HepG2 (cell line): ENCODE measurements around the gene PSENEN. TPM values are rescaled to one million over a fixed set of nuclear protein-coding genes. Genes with fewer than 3 reads are reported as not detected.

ENCODE experiments used
- ATAC-seq: fragments of 200-7000 bp; cut with Tn5 transposase; 3 replicates; pipeline ENCODE4 v1.9.1; 2020; ENCODE audit warnings: mild to moderate bottlenecking, moderate library complexity
- BruUV-seq: library from RNA; stranded (reverse); fragments of 400-500 nt; replicated peaks from 2 replicates; lab custom pipeline; 2021; lab: Mats Ljungman, UMichigan
- CTCF ChIA-PET: fragments of 300-600 bp; formaldehyde crosslinking; extraction: SDS; loops from one replicate; lab custom pipeline; 2021; ENCODE audit warnings: low total read pairs, inconsistent platforms, low intra/inter-chr PET ratio; lab: Yijun Ruan, JAX
- POLR2A ChIA-PET: fragments of 350-600 bp; sonication (Branson Sonifier 250); formaldehyde crosslinking; loops from one replicate; lab custom pipeline; 2020; ENCODE audit warnings: antibody characterized with exemption, inconsistent platforms; lab: Yijun Ruan, JAX
- DNase-seq: peaks from one replicate; pipeline ENCODE4 v3.0.0-alpha.2; 2015; ENCODE audit warnings: low spot score
- FAIRE-seq: peaks from 3 replicates; lab custom pipeline; 2011; peaks lifted over from hg19 to GRCh38; lab: Jason Lieb, UNC
- H2AFZ ChIP-seq: one replicate; pipeline ENCODE4 v1.6.1; 2011; ENCODE audit warnings: low read length, inconsistent platforms
- H3K27ac ChIP-seq: fragments of 300-600 bp; 3 replicates; pipeline ENCODE4 v1.8.0; 2011; ENCODE audit warnings: mixed run types, mild to moderate bottlenecking, mixed read lengths, low read length, inconsistent platforms; ENCODE audit not compliant: insufficient read depth; ENCODE audit errors: extremely low read length
- H3K27me3 ChIP-seq, 2 experiments: fragments of 200-600 bp in 1 of 2; 2 replicates in 1 of 2; 3 replicates in 1 of 2; pipeline versions ENCODE4 v1.6.0 to v1.8.0; 2011; ENCODE audit warnings: low read length in 2 of 2, mild to moderate bottlenecking in 2 of 2, moderate library complexity in 2 of 2, inconsistent platforms in 1 of 2; ENCODE audit not compliant: insufficient read depth in 2 of 2, control insufficient read depth in 1 of 2
- H3K36me3 ChIP-seq, 2 experiments: fragments of 200-600 bp in 1 of 2; replicated peaks in 1 of 2; 2 replicates in 1 of 2; 3 replicates in 1 of 2; pipeline versions ENCODE4 v1.5.1 to v1.8.0; 2011; ENCODE audit warnings: low read length in 2 of 2, inconsistent platforms in 1 of 2; ENCODE audit not compliant: insufficient read depth in 2 of 2, control insufficient read depth in 1 of 2
- H3K4me1 ChIP-seq: 2 replicates; pipeline ENCODE4 v1.5.1; 2012; ENCODE audit warnings: low read length, inconsistent platforms; ENCODE audit not compliant: insufficient read depth
- H3K4me2 ChIP-seq: 2 replicates; pipeline ENCODE4 v1.6.0; 2011; ENCODE audit warnings: low read depth, low read length, inconsistent platforms
- H3K4me3 ChIP-seq, 3 experiments: fragments of 200-600 bp in 1 of 3; sonication (generic), shearing (Covaris generic) in 1 of 3; replicated peaks in 1 of 3; 2 replicates each; pipeline ENCODE4 v1.5.1; 2011 to 2016; ENCODE audit warnings: low read length in 3 of 3, inconsistent platforms in 2 of 3, low read depth in 2 of 3, mild to moderate bottlenecking in 2 of 3, control low read depth in 1 of 3, mixed read lengths in 1 of 3; ENCODE audit not compliant: insufficient read depth in 1 of 3
- H3K79me2 ChIP-seq: one replicate; pipeline ENCODE4 v1.6.1; 2011; ENCODE audit warnings: low read length, inconsistent platforms; ENCODE audit not compliant: insufficient read depth
- H3K9ac ChIP-seq: 2 replicates; pipeline ENCODE4 v1.6.0; 2011; ENCODE audit warnings: mild to moderate bottlenecking, low read depth, low read length, inconsistent platforms; ENCODE audit not compliant: insufficient read depth
- H3K9me3 ChIP-seq: 2 replicates; pipeline ENCODE4 v1.5.1; 2012; ENCODE audit warnings: mild to moderate bottlenecking, low read length
- H4K20me1 ChIP-seq: 2 replicates; pipeline ENCODE4 v1.6.0; 2011; ENCODE audit warnings: inconsistent platforms, mild to moderate bottlenecking, low read length, moderate library complexity; ENCODE audit not compliant: insufficient read depth
- EP300 ChIP-seq, 3 experiments: sonication (generic) in 1 of 3; formaldehyde crosslinking in 1 of 3; IDR thresholded peaks; 2 replicates each; pipeline versions ENCODE4 v1.5.1 to v1.6.1; 2011 to 2020; ENCODE audit warnings: low read depth in 2 of 3, low read length in 2 of 3, borderline replicate concordance in 1 of 3, improper control_type of control experiment in 1 of 3, mild to moderate bottlenecking in 1 of 3, missing genetic modification reagents in 1 of 3, moderate library complexity in 1 of 3
- GLI4 ChIP-seq: sonication (generic); formaldehyde crosslinking; IDR thresholded peaks from 2 replicates; pipeline ENCODE4 v1.5.1; 2020; ENCODE audit warnings: missing genetic modification reagents, mild to moderate bottlenecking, moderate library complexity, borderline replicate concordance
- NR2F2 ChIP-seq: IDR thresholded peaks from 2 replicates; pipeline ENCODE4 v1.6.1; 2012; ENCODE audit warnings: low read depth, inconsistent platforms, borderline replicate concordance
- PPARG ChIP-seq: conservative IDR thresholded peaks from 2 replicates; pipeline ENCODE4 v1.6.1; 2016; ENCODE audit warnings: missing biosample characterization, missing genetic modification reagents
- SIN3A ChIP-seq: IDR thresholded peaks from 2 replicates; pipeline ENCODE4 v1.6.1; 2011; ENCODE audit warnings: low read depth, mild to moderate bottlenecking, control low read depth, low read length, borderline replicate concordance
- SP140L ChIP-seq: sonication (generic); formaldehyde crosslinking; IDR thresholded peaks from 2 replicates; pipeline ENCODE4 v1.4.0; 2020; ENCODE audit warnings: missing genetic modification reagents, borderline replicate concordance
- TOE1 ChIP-seq: sonication (generic); formaldehyde crosslinking; IDR thresholded peaks from 2 replicates; pipeline ENCODE4 v1.4.0; 2020; ENCODE audit warnings: mild to moderate bottlenecking, missing genetic modification reagents
- ZMAT3 ChIP-seq: sonication (generic); formaldehyde crosslinking; conservative IDR thresholded peaks from 2 replicates; pipeline ENCODE4 v1.7.0; 2021; ENCODE audit warnings: missing genetic modification reagents
- ZNF329 ChIP-seq: sonication (generic); formaldehyde crosslinking; IDR thresholded peaks from 2 replicates; pipeline ENCODE4 v1.9.0; 2021; ENCODE audit warnings: low read depth, mild to moderate bottlenecking, missing genetic modification reagents
- ZNF350 ChIP-seq: sonication (generic); formaldehyde crosslinking; IDR thresholded peaks from 2 replicates; pipeline ENCODE4 v1.4.0; 2020; ENCODE audit warnings: mild to moderate bottlenecking, low read depth, missing genetic modification reagents, borderline replicate concordance
- ZNF720 ChIP-seq: sonication (generic); formaldehyde crosslinking; IDR thresholded peaks from 2 replicates; pipeline ENCODE4 v1.4.0; 2020; ENCODE audit warnings: missing genetic modification reagents
- ZNF816 ChIP-seq: sonication (generic); formaldehyde crosslinking; IDR thresholded peaks from 2 replicates; pipeline ENCODE4 v1.8.0; 2022; ENCODE audit warnings: missing genetic modification reagents, mild to moderate bottlenecking, borderline replicate concordance
- WGBS: methylation state at CpG from one replicate; pipeline ENCODE4 v1.1.6; 2017; ENCODE audit warnings: low lambda C conversion rate; 5-methylcytosine and 5-hydroxymethylcytosine counted together
- in situ Hi-C: cut with HindIII; loops from 2 replicates; pipeline ENCODE4 v1.10.0; 2017; ENCODE audit warnings: low pct_unique_long_range_greater_than_20kb; ENCODE audit not compliant: extremely low pct_ligation_motif_present
- intact Hi-C: fragments of 100-400 bp; cut with micrococcal nuclease; formaldehyde crosslinking; loops from one replicate; pipeline ENCODE4 v1.10.0; 2022; ENCODE audit not compliant: unreplicated experiment
- polyA plus RNA-seq, 8 experiments: library from polyadenylated mRNA; depleted of rRNA in 3 of 8; stranded (reverse) in 7 of 8; unstranded in 1 of 8; fragments of >200 nt; fragmentation: Illumina TruSeq in 4 of 8; extraction: Trizol in 4 of 8; gene quantifications; 2 replicates each; pipeline versions ENCODE4 v1.2.1 to v1.2.3, GENCODE V29; 2011 to 2016; ENCODE audit warnings: low read depth in 4 of 8, missing spikeins in 1 of 8, mixed read lengths in 1 of 8; ENCODE audit not compliant: insufficient read depth in 1 of 8
- total RNA-seq, 5 experiments: library from RNA; depleted of rRNA; stranded (reverse); fragments of >200 nt; fragmentation: Illumina TruSeq; extraction: Trizol; gene quantifications; 2 replicates each; pipeline ENCODE4 v1.2.3, GENCODE V29; 2016; ENCODE audit warnings: low read depth in 1 of 5
- TF ChIP-seq, protein P1 (sequence below): sonication (generic); formaldehyde crosslinking; IDR thresholded peaks from 2 replicates; pipeline ENCODE4 v1.5.0; 2020; ENCODE audit warnings: missing genetic modification reagents
- TF ChIP-seq, protein P2 (sequence below): sonication (generic); formaldehyde crosslinking; conservative IDR thresholded peaks from 2 replicates; pipeline ENCODE4 v1.4.0; 2020; ENCODE audit warnings: missing genetic modification reagents
- TF ChIP-seq, protein P3 (sequence below): sonication (generic); formaldehyde crosslinking; IDR thresholded peaks from 2 replicates; pipeline ENCODE4 v1.9.0; 2022; ENCODE audit warnings: low read depth, missing genetic modification reagents
- TF ChIP-seq, protein P4 (sequence below): sonication (generic); formaldehyde crosslinking; IDR thresholded peaks from 2 replicates; pipeline ENCODE4 v1.9.0; 2021; ENCODE audit warnings: missing genetic modification reagents, mild to moderate bottlenecking, borderline replicate concordance

Gene PSENEN
- total and polyA plus RNA-seq, 2 of the 13 experiments (the other 11 are each of a cell fraction or from before 2014, with no cell fraction given) = 16.9 to 34.2 TPM

DNA sequence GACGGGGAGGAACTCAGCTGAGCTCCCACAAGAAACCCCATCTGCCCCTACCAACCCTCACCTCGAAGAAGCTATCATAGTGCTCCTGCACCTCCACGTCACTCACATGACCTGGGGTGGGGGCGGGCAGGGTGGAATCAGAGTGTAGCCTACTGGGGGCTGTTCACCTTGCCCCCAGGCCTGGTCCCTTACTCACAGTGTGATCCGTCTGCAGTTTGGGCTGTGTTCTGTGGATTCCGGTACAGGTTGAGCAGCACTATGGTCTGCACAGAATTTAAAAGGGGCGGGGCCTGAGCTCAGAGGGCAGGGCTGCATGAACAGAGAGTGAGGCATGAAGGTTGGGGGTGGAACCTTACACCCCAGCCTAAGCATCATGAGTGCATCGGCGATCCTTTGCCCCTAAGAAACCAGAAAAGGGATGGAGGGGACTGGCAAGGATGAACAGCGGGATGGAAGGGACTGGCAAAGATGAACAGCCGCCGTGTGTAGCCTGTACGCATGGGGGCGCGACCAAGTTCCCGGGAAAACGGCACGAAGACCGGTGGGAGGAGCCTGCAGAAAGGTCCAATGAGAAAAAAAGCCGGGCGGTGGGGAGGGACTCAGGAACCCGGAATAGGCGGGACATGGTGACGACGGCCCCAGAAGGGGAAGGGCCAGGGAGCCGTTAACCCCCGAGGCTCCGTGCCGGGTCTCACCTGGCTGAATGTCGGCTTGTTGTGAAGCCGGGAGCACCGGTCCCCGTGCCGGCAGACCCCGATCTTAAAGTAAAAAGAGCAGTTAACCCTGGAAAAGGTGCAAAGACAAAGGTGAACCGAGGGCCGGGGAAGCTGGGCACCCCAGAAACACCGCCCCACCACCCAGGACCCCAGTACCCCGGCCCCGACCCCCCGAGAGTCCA is 772 bp upstream of the PSENEN start (continued):
- TF ChIP-seq, protein P1, sequence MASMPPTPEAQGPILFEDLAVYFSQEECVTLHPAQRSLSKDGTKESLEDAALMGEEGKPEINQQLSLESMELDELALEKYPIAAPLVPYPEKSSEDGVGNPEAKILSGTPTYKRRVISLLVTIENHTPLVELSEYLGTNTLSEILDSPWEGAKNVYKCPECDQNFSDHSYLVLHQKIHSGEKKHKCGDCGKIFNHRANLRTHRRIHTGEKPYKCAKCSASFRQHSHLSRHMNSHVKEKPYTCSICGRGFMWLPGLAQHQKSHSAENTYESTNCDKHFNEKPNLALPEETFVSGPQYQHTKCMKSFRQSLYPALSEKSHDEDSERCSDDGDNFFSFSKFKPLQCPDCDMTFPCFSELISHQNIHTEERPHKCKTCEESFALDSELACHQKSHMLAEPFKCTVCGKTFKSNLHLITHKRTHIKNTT = no peak
- TF ChIP-seq NR2F2 (no peak), PPARG (CRISPR knock-in tag) (no peak), ZNF720 (CRISPR knock-in tag) (no peak), SIN3A (peak; percentile 72; the same call in 1 of the 2 replicates)
- TF ChIP-seq, protein P2, sequence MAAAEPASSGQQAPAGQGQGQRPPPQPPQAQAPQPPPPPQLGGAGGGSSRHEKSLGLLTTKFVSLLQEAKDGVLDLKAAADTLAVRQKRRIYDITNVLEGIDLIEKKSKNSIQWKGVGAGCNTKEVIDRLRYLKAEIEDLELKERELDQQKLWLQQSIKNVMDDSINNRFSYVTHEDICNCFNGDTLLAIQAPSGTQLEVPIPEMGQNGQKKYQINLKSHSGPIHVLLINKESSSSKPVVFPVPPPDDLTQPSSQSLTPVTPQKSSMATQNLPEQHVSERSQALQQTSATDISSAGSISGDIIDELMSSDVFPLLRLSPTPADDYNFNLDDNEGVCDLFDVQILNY (CRISPR knock-in tag) = no peak
- TF ChIP-seq, all 625 proteins: peak for 71

DNA sequence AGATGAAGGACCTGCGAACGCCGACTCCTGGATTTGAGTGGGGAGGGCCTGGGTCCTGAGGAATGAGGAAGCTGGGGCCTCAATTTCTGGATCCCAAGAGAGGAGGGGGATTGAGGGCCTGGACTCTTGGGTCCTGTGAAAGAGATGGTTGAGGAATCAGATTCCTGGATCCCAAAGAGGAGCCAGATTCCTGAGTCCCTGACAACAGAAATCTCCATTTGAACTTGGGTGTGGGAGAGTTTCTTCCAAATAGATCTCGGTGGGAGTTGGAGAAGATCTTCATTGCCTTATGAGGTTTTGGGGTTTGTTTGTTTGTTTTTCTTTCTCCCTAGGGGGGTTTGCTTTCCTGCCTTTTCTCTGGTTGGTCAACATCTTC is 624 bp downstream of the PSENEN start:
- no TSS peak for BruUV-seq
- in situ Hi-C loops = no loop called here
- Histone ChIP-seq H3K4me3 (peak overlapping the region; percentile 82 to 99 (median 96)), H3K9ac (peak overlapping the region; percentile 84), H3K4me2 (peak overlapping the region; percentile 86), H3K36me3 (no peaks in the 10 kb centered on the region), H3K9me3 (no peaks in the 10 kb centered on the region), H3K27ac (peak overlapping the region; percentile 94), H3K79me2 (peaks cover 20% of the 10 kb centered on the region), H2AFZ (no peak overlapping the region), H4K20me1 (no peaks in the 10 kb centered on the region), H3K4me1 (peaks cover 51% of the 10 kb centered on the region), H3K27me3 (no peaks in the 10 kb centered on the region; a peak in 1 of 5 replicates)
- intact Hi-C loops = loop anchor here (10.0 kb wide), 1 partner anchor 51 kb away; no protein-coding TSS in a partner anchor
- FAIRE-seq (no peak), DNase-seq (no peak), ATAC-seq (no peak)
- CTCF ChIA-PET = no interaction called here
- WGBS = 8% methylated on average over 4 of the region's 4 CpGs
- POLR2A ChIA-PET = interaction anchor here (0.6 to 1.9 kb wide), 9 partner anchors 11 to 102 kb away, joined by 3 to 11 read pairs (median 3); partner anchors contain the start of genes COX6B1, HSPB6 and PROSER3
- TF ChIP-seq, protein P3, sequence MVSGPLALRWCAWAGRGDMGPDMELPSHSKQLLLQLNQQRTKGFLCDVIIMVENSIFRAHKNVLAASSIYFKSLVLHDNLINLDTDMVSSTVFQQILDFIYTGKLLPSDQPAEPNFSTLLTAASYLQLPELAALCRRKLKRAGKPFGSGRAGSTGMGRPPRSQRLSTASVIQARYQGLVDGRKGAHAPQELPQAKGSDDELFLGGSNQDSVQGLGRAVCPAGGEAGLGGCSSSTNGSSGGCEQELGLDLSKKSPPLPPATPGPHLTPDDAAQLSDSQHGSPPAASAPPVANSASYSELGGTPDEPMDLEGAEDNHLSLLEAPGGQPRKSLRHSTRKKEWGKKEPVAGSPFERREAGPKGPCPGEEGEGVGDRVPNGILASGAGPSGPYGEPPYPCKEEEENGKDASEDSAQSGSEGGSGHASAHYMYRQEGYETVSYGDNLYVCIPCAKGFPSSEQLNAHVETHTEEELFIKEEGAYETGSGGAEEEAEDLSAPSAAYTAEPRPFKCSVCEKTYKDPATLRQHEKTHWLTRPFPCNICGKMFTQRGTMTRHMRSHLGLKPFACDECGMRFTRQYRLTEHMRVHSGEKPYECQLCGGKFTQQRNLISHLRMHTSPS (CRISPR knock-in tag) = no peak
- TF ChIP-seq SIN3A = no peak
- no peak for TF ChIP-seq ZNF329
- no peak for TF ChIP-seq EP300 (IDR thresholded peaks at IDR 0.05; ENCODE audit: low read depth in 2 of 2, low read length in 2 of 2)
- TF ChIP-seq EP300 (CRISPR knock-in tag; IDR thresholded peaks at IDR 0.05; ENCODE audit: borderline replicate concordance) = no peak
- TF ChIP-seq ZNF350 (CRISPR knock-in tag) = no peak
- no peak for TF ChIP-seq SP140L (CRISPR knock-in tag)
- TF ChIP-seq, protein P4, sequence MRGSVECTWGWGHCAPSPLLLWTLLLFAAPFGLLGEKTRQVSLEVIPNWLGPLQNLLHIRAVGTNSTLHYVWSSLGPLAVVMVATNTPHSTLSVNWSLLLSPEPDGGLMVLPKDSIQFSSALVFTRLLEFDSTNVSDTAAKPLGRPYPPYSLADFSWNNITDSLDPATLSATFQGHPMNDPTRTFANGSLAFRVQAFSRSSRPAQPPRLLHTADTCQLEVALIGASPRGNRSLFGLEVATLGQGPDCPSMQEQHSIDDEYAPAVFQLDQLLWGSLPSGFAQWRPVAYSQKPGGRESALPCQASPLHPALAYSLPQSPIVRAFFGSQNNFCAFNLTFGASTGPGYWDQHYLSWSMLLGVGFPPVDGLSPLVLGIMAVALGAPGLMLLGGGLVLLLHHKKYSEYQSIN (CRISPR knock-in tag) = no peak
- TF ChIP-seq ZNF816 (CRISPR knock-in tag) = no peak
- no peak for TF ChIP-seq TOE1
- TF ChIP-seq GLI4 (CRISPR knock-in tag) = no peak
- no peak for TF ChIP-seq ZMAT3 (CRISPR knock-in tag)
